Retinal pigment epithelial cell (primary cell): ENCODE results near the gene SELENON.
A peak's percentile ranks its signal among the peaks of the same experiment; 100 is the strongest.

Experiments used
- DNase-seq: peaks from one replicate; pipeline ENCODE4 v3.0.0-alpha.2; 2010; ENCODE audit warnings: low read depth
- H3K4me3 ChIP-seq: 2 replicates; pipeline ENCODE4 v1.5.1; 2011; ENCODE audit warnings: mild to moderate bottlenecking, low read length, control low read depth, moderate library complexity
- CTCF ChIP-seq: conservative IDR thresholded peaks from 2 replicates; pipeline ENCODE4 v1.5.1; 2011; ENCODE audit warnings: low read depth, low read length, control low read depth, inconsistent platforms

Gene SELENON

DNA sequence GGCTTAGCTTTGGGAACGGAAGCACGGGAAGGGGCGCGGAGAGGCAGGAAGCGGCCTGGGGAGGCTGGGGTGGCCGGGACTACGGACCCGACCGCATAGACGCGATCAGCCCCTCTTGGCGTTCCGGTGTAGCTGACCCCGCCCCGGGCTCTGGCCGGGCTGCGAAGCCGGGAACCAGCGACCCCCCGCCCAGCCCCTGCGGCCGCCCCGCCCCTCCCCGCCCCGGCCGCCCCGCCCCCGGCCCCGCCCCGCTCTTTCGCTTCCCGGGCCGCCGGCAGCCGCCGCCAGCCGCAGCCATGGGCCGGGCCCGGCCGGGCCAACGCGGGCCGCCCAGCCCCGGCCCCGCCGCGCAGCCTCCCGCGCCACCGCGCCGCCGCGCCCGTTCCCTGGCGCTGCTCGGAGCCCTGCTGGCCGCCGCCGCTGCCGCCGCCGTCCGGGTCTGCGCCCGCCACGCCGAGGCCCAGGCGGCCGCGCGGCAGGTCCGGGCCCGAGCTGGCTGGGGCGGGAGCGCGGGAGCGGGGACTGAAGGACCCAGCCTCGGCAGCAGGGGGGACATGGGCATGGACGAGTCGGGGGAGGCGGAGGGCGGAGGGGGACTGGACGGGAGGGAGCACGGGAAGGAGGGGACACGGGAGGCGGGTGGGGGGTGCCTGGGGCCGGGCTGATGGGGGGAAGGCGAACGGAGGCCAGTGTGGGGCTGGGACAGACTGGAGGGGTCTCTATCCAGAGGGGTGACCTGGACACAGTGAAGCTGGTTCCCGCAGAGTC is at the start of gene SELENON:
SELENON (plus strand) TSS at position 259 of the 768 bp plus-strand sequence; CDS start at position 297, 38 bp downstream.
- H3K4me3 ChIP-seq = peak within 1 kb of the TSS; percentile 58
- TF ChIP-seq CTCF = no peak
- no peak for DNase-seq

DNA sequence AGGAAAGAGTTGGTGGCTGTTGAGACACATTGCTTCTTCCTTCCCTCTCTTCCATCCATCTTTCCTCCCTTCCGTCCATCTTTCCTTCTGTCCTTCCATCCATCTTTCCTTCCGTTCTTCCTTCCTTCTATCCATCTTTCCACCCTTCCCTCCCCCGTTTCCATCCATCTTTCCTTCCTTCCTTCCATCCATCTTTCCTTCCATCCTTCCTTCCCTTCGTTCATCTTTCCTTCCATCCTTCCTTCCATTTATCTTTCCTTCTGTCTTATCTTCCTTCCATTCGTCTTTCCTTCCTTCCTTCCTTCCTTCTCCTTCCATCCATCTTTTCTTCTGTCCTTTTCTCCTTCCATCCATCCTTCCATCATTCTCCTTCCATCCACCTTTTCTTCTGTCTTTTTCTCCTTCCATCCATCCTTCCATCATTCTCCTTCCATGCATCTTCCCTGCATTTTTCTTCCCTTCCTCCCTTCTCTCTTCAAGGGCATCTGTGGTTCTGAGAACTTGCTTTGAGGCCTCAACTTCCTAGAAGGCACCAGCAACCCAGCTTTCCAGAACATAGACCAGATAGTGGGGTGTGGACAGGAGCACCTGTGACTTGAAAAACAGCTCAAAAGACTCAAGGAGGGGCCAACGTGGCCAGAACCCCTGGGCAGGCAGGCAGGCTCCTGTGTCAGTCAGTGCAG is 48.9 kb upstream of the SELENON start:
- DNase-seq = no peak
- no peak for TF ChIP-seq CTCF
- H3K4me3 ChIP-seq = no peak overlapping the region

DNA sequence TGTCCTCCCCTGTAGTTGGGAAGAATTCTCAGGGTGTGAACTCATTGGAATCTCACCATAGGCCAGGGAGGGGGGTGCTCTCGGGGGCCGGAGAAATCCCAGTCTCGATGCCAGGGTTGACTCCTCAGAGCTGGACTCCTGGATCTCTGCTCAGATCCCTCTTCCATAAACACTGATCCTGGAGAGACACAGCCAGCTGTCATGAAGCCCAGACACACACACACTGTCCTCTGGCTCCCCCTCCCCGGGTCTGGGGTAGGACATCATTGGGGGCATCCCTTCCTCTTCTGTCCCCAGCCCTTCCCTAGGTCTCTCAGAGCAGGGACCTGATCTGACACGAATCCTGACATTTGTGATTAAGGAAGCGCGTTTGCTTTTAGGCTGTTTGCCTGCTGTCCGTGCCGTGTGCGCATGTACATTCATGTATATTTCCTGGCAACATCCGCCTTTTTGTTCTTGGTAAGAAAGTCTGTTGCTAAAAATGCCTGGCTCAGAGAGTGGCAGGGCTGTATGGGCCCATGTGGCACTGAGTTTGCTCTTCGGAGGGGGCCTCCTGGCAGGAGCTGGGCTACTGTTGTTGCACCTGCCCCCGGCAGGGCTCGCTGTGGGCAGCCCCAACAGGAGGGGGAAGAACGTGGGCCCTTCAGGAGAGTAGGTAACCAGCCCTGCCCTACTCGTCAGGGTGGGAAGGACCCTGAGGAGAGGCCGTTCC is 45.4 kb upstream of the SELENON start:
- H3K4me3 ChIP-seq = no peak overlapping the region
- no peak for DNase-seq
- no peak for TF ChIP-seq CTCF

DNA sequence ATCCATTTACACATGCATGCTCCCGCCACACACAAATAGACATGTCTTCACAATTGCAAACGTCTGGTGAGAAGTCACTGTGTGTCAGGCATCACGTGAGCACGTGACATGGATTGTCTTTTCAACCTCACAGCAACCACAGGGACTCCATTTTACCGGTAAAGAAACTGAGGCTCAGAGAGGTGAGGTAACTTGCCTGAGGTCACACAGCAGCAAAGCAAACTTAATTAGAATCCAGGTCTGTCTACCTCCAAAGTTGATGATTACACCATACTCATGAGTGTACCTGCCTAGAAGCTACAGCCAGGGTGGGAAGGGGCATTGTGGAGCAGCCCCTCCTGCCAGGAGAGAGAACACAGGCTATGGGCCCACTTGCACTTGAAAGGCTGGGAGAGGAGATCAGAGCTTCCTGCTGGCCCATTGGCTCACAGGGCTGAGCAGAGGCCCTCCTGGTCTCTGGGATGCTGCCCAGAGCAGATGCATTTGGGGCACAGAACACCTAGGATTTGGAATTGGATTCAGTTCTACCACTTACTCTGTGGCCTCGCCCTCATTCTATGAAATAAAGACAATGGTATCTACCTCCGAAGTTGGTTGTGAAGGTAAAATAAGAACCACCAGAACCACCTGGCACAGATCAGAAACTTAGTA is 44.4 kb upstream of the SELENON start:
- no peak for TF ChIP-seq CTCF
- no peak overlapping the region for H3K4me3 ChIP-seq
- DNase-seq = no peak

DNA sequence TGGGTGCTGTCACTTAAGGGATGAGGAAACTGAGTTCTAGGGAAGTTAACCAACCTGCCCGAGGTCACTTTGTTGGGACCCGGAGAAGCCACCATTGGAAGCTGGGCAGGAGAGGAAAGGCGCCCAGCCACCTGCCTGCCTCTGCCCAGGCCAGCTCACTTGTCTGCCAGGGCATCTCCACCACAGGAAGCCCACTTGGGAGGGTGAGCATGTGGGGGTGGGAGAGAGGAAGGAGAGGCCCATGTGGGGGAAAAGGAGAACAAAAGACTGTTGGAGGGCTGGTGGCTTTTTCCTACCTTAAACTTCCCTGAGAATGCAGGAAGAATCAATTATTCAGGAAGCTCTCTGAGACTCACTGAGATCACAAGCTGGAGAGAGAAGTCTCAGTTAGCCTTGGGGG is 43.8 kb upstream of the SELENON start:
- TF ChIP-seq CTCF = no peak
- no peak for DNase-seq
- no peak overlapping the region for H3K4me3 ChIP-seq

DNA sequence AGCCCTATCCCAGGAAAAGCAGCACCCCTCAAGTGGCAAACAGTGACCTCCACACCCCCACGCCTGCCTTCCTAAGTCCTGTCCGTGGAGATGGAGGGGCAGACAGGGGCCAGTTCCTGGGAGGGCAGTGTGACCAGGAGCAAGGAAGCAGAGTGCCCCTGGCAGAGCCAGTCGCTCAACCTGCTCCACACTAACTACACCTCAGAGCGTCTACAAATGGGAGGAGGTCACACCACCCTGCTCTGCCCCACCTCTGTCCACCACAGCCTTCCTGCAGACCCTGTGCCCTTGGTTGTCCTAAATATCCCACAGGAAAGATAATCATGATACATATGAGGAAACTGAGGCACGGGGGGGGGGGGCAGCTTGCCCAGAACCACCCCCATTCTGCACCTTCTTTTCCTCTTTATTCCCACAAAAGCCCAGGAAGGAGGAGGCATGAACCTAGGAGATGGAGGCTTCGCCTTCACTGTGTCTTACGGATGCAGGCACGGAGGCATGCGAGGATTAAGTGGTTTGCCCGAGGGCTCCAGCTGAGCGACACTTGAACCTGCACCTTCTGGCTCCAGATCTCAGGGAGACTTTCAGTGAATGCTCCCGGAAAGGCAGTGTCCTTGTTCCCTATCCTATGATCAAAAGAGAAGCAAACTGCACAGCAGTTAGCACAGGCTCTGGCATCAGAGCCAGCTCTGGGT is 42.7 kb upstream of the SELENON start:
- H3K4me3 ChIP-seq = no peak overlapping the region
- no peak for TF ChIP-seq CTCF
- DNase-seq = no peak
